CD4-positive, alpha-beta T cell treated with Interleukin-4 for 1 hour (primary cell): Measurements from ENCODE around the gene ATRN.

Source experiments
- DNase-seq, 2 donors: peaks; one replicate each; pipeline ENCODE4 v3.0.0-alpha.2; 2020 to 2022

ATRN gene

DNA sequence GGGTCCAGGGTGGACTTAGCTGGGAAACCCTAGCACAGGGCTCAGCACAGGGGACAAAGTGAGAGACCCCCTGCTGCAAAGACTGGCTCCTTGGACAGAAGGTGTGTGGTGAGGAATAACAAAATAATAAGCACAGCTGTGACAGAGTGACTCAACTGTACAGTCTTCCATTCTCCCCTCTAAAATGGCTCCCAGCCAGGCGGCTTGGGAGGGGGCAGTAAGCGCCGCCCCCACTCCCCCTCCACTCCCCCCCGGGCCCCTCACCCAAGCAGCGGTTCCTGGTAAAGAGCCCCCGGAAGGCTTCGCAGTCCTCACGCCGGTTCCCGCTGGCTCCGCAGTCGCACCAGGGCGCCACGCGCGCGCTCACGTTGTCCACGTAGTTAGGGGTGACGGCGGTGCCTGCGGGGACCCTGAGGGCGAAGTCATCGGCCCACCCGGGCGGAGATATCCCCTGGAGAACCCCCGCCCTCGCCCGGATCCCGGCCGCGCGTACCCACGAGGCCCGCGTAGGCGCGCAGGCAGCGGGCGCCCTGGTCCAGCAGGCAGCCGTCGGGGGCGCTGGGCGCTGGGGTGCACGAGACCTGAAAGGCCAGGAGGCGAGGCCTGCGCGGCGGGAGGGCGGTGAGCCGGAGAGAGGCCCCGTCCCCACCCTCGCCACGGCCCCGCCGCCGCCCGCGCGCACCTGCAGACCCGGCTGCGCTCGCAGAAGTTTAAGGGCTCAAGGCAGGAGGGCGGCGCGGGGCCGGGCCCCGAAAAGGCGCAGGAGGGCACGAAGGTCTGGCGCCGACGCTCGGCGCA lies 189.6 kb downstream of the ATRN start:
- DNase-seq, result no peak

- DNase-seq, result no peak
Observed at GRCh38 chr20:3661060-3661813, 190.4 kb downstream of the ATRN start.

- DNase-seq, result no peak
Observed at GRCh38 chr20:3661814-3662665, 191.2 kb downstream of the ATRN start.

DNA sequence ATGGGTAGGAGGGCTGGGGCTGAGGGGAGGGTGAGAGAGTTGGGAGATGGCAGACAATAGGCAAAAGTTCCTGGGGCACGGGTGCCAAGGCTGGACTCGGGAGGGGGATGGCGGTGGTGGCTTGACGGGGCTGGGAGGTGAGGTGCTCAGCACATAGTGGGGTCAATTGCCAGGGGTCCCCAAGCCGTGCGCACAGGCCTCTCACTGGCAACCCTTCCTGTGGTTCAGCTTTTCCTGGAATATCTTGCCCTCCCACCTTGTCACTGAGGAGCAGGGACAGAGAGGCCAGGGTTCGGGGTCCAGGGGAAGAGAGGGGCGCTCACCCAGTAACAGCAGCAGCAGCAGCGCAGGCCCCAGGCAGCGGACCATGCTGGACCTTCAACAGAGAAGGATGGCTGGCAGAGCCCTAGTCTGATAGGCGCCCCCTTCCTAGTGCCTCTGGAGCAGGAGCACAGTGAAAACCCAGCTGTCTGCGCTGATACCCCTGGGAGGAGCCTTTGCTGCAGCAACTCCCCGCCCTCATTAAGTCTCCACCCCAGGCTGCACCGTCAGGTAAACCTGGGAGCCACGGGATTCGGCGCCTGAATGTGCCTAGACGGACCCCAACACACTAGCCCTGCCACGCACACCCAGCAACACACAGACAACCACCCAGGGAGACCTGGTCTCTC lies 192.3 kb downstream of the ATRN start, which contains the start of gene GFRA4:
GFRA4 (minus strand) TSS at position 369 of the 671 bp plus-strand sequence; CDS start at position 369, 0 bp downstream.
- no peak for DNase-seq

- DNase-seq, result no peak
Observed at GRCh38 chr20:3663858-3664257, 193.0 kb downstream of the ATRN start.

GRCh38 chr20:3667434-3668037 lies 196.7 kb downstream of the ATRN start:
- DNase-seq, result no peak

DNA sequence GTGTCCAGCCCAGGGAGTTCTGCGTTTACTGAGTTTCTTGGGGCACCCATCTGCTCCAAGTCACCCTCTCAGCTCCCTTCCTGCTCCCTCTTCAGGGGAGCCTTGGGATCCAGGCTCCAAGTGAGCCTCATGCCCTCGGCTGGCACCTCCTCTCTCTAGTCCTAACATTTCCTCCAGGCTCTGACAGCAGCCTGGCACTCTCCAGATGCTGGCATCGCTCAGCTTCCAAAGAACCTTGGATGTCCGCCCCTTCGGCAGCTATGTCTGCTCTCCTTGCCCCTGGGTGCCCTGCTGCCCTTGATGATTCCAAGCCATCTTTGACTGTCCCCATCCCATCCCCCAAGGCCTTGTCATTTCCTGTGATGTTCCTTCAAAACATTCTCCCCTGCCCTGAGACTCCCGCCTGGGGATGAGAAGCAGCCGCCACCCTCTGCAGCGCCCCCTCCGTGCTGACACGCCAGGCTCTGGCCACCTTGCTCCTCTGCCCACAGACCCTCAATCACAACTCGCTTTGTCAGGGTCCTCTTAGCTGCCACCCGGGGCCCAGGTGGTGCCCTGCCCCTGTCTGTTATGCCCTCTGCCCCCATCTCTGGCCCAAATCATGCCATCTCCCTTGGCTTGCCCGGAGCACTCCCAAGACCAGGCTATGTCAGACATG lies 199.0 kb downstream of the ATRN start:
- DNase-seq, result no peak

DNA sequence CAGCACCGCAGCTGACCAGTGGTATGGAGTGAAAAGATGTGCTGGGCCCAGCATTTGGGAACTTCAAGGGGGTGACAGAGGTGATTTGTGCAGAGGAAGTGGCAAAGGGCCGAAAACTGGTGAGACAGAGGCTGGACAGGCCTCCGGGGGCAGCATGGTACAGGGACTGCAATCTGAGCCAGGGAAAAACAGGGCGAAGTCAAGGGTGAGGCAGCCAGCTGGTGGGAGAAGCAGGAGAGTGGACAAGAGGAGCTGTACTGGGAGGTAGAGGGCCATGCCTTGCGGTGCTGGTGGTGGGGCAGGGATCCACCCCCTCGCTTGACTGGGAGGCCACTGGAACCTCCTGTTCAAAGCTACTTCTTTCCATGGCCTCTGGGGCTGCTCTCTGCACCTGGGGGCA lies 199.7 kb downstream of the ATRN start:
- DNase-seq, result no peak

- DNase-seq, result no peak
Observed at GRCh38 chr20:3670945-3671344, 200.1 kb downstream of the ATRN start.

GRCh38 chr20:3671986-3672546 lies 201.2 kb downstream of the ATRN start:
- no peak for DNase-seq

DNA sequence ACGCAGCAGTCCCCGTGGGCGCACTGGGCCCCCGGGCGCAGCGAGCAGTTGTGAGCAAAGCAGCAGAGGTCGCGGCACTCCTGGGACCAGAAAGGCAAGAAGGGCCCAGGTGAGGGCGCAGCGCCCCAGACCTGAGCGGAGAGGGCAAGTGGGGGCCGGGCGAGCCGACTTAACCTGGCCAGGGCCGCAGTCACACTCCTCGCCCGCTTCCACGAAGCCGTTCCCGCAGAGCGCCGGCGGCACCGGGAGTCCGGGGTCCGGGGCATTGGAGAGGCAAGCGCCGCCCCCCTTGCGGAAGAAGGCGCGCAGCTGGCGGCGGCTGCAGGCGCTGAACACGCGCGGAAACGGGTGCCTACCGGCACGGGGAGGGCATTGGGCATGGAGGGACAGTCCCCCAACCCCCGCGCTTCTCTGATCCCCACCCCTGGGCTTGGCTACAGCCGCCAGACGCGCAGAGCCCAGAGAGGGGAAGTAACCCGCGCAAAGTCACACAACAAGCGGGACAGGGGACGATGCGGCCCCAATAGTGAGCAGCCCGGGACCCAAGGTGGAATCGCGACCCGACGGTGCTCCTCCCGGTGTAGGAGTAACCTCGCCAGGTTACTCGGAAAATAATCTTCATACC lies 201.8 kb downstream of the ATRN start:
- no peak for DNase-seq

GRCh38 chr20:3673221-3674070 lies 202.6 kb downstream of the ATRN start:
- DNase-seq, result no peak

DNA sequence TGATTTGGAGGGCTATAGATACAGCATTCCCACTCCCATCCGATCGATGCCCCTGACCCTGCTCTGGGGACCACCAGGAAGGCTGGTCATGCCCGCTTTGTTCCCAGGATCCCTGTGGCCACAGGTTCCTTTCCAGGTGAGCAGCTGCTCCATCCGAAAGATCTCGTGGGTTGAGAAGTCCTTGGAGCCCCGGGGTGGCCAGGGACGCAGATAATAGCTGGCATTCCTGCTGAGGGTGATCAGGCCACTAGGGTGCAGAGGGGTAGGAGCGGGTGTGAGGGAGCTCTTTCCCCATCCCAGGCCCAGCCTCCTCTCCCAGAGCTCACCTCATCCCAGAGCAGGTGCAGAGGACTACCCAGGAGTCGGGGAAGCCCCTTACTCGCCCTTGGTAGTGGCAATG lies 203.6 kb downstream of the ATRN start:
- DNase-seq, result no peak

DNA sequence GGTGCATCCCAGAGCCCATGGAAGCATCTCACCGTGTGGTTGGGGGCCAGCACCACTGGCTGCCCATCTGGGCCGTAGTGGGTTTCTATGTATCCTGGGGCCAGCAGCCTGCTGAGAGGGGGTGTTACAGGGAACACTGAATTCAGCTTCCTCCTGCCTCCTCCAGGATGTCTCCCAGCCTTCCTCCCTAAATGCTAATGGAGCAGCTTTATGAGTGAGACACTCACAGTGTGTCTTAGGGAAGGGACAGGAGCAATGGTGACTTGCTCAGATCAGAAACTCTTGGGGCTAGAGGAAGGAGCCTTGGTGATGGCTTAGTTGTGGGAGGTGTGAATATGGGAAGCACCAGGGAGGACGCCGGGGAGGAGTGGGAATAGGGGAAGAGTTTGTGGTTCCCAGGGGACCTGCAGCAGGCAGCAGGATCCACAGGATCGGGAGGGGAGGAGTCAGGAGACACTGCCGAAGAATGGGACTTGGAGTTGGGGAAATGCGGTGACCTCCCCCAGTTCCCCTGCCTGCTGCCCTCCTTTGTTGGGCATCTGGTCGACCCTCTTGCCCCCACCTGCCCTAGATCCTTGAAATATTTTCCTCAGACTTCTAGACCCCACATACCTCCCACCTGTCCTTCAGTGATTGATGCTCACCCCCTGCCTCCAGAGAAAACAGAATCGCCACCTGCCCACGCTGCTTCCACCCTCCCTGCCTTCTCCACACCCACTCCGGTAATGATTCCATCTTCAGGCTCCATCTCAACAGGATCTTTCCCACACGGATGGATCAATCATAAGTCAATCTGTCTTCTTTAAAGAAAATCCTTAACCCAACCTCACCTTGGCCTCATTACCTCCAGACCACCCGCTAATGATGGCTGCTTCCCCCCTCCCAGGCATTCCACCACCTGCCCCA lies 204.4 kb downstream of the ATRN start:
- no peak for DNase-seq

DNA sequence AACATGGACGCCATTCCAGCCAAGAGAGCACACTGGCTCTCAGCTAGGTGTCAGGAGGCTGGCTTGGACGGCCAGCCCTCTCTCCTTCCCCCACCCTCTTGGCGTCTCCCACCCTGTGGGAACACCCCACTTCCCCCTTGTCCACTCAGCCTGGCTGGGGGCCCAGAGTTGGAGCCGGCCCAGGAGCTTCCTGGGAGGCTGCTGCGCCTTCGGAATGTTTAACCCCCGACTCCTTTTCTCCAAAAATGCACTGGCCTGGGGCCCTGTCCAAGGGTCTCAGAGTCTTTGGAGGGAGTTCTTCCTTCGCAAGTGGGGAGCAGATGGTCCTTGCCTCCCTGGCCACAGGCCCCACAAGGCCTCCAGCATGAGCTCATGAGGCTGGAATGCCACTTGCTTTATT lies 206.9 kb downstream of the ATRN start:
- no peak for DNase-seq

DNA sequence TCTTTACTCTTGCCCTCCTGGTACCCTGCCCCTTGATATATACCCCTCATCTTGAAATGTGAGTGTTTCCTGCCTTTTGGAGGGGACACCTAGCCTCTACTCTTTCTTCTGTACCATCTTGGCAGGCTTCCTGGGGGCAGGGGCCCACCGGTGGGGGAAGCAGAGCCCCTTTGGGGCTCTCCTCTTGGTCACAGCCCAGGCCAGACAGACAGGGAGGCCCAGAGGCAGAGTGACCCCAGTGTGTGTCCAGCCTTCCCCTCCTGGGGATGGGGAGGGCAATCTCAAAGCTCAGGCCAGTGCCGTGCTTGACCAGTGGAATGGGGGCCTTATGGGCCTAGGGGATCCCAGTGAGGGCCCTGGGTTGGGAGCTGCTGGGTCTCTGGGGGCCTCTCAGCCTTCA lies 207.4 kb downstream of the ATRN start:
- no peak for DNase-seq

DNA sequence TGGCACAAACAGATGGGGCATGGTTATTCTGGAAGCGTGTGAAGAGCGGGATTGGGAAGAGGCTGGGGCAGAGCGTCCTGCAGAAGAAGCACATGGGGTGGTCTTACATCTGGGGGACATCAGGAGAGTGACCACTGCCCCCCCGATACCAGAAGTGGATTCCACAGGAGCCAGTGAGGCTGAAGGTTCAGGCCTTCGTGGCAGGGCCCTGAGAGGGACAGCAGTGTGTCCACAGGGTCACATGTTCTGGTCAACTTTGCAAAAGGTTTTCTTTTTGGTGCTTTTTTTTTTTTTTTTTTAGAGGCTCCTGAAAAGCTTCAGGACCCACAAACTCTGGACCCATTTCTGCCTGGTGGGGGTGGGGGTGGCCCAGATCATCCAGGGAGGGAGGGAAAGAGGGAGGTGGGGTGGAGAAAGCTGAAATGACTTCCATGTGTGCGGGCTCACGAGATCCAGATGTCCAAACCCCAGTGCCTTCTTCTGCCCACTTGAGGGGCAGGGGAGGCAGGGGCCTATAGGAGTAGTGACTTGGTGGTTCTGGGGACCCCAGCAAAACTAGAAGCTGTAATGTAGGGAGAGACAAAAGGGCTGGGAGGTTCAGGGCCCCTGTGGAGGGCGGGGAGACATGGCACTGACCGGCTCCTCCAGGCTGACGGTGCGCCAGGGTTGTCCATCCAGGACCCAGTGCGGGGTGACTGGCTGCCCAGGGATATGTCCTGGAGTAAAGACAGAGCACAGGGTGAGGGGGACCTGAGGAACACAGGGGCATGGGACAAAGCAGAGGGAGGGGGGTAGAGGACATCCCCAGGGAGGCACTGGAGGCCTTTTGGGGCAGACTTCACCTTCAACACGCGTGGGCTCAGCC lies 208.3 kb downstream of the ATRN start:
- DNase-seq, result no peak
